Fibroblast of peridontal ligament (primary cell): Measurements from ENCODE around the gene DSG2.
"Not testable (repeated sequence)": the region's sequence is repeated elsewhere in the genome, so short reads cannot be mapped to it uniquely, and the experiment has no call there.

Experiments used
- DNase-seq: peaks from one replicate; pipeline ENCODE4 v3.0.0-alpha.2; 2010; ENCODE audit errors: extremely low read depth

The DSG2 gene

GRCh38 chr18:31500051-31500688 lies 2.2 kb downstream of the DSG2 start:
- DNase-seq, result no peak

- no peak for DNase-seq
Observed at GRCh38 chr18:31503011-31503410, 5.0 kb downstream of the DSG2 start.

GRCh38 chr18:31504455-31505147 lies 6.6 kb downstream of the DSG2 start:
- no peak for DNase-seq

GRCh38 chr18:31505156-31505555 lies 7.2 kb downstream of the DSG2 start:
- DNase-seq, result no peak

GRCh38 chr18:31506024-31506742 lies 8.2 kb downstream of the DSG2 start:
- no peak for DNase-seq

GRCh38 chr18:31507124-31507523 lies 9.1 kb downstream of the DSG2 start:
- not testable (repeated sequence) for DNase-seq

- DNase-seq, result no peak
Observed at GRCh38 chr18:31508781-31509180, 10.8 kb downstream of the DSG2 start.

GRCh38 chr18:31509571-31509970 lies 11.6 kb downstream of the DSG2 start:
- DNase-seq, result no peak

GRCh38 chr18:31510319-31510718 lies 12.3 kb downstream of the DSG2 start:
- no peak for DNase-seq

GRCh38 chr18:31511098-31511497 lies 13.1 kb downstream of the DSG2 start:
- DNase-seq, result no peak

GRCh38 chr18:31512203-31512764 lies 14.3 kb downstream of the DSG2 start:
- DNase-seq, result no peak

GRCh38 chr18:31513189-31513935 lies 15.4 kb downstream of the DSG2 start:
- DNase-seq, result no peak

GRCh38 chr18:31516437-31516836 lies 18.5 kb downstream of the DSG2 start:
- no peak for DNase-seq

GRCh38 chr18:31526374-31526773 lies 28.4 kb downstream of the DSG2 start:
- DNase-seq, result no peak

GRCh38 chr18:31533236-31533635 lies 35.3 kb downstream of the DSG2 start:
- no peak for DNase-seq

GRCh38 chr18:31538837-31539236 lies 40.9 kb downstream of the DSG2 start:
- DNase-seq, result no peak

- no peak for DNase-seq
Observed at GRCh38 chr18:31546476-31546875, 48.5 kb downstream of the DSG2 start.

- DNase-seq, result no peak
Observed at GRCh38 chr18:31548853-31549252, 50.9 kb downstream of the DSG2 start.

GRCh38 chr18:31549416-31549815 lies 51.4 kb downstream of the DSG2 start:
- DNase-seq, result no peak

GRCh38 chr18:31551883-31552282 lies 53.9 kb downstream of the DSG2 start:
- no peak for DNase-seq

- DNase-seq, result no peak
Observed at GRCh38 chr18:31553800-31554199, 55.8 kb downstream of the DSG2 start.

- no peak for DNase-seq
Observed at GRCh38 chr18:31554776-31555175, 56.8 kb downstream of the DSG2 start.
